Neural cell (in vitro differentiated cells): ENCODE data around the gene CHRNA7. TPM values are rescaled to one million over a fixed set of nuclear protein-coding genes. Genes with fewer than 3 reads are reported as not detected.

Experiments
- H2AFZ ChIP-seq: fragments of 200-600, 300-800 bp; sonication (generic), shearing (Covaris generic); 2 replicates; pipeline ENCODE4 v1.6.0; 2014; ENCODE audit warnings: low read depth, mild to moderate bottlenecking, antibody characterized with exemption, low read length, moderate library complexity
- H3F3A ChIP-seq: fragments of 200-600 bp; shearing (Covaris generic); 2 replicates; pipeline ENCODE4 v1.6.1; 2016; ENCODE audit warnings: mild to moderate bottlenecking, moderate library complexity, mixed read lengths, antibody characterized with exemption, low read length; ENCODE audit not compliant: insufficient read depth, poor library complexity, severe bottlenecking
- H3K27ac ChIP-seq: fragments of 200-600, 300-800 bp; sonication (generic), shearing (Covaris generic); 2 replicates; pipeline ENCODE4 v1.5.1; 2014; ENCODE audit warnings: mild to moderate bottlenecking, low read length, moderate library complexity
- H3K27me3 ChIP-seq: fragments of 300-800, 200-600 bp; sonication (generic), shearing (Covaris generic); 2 replicates; pipeline ENCODE4 v1.6.0; 2014; ENCODE audit warnings: mild to moderate bottlenecking, low read depth, low read length, moderate library complexity; ENCODE audit not compliant: insufficient read depth
- H3K36me3 ChIP-seq: fragments of 300-800, 200-600 bp; sonication (generic), shearing (Covaris generic); 2 replicates; pipeline ENCODE4 v1.5.1; 2014; ENCODE audit warnings: mild to moderate bottlenecking, antibody characterized with exemption, low read length, moderate library complexity; ENCODE audit not compliant: insufficient read depth
- H3K4me2 ChIP-seq: fragments of 300-800, 200-600 bp; sonication (generic), shearing (Covaris generic); 2 replicates; pipeline ENCODE4 v1.6.0; 2014; ENCODE audit warnings: mild to moderate bottlenecking, low read length
- H3K4me3 ChIP-seq: fragments of 300-800, 200-600 bp; sonication (generic), shearing (Covaris generic); 2 replicates; pipeline ENCODE4 v1.5.1; 2014; ENCODE audit warnings: mild to moderate bottlenecking, low read length, moderate library complexity
- H3K79me2 ChIP-seq: fragments of 200-600 bp; shearing (Covaris generic); replicated peaks from 2 replicates; pipeline ENCODE4 v1.6.0; 2014; ENCODE audit warnings: mild to moderate bottlenecking, low read length, moderate library complexity; ENCODE audit not compliant: insufficient read depth
- H3K9ac ChIP-seq: fragments of 300-800, 200-600 bp; sonication (generic), shearing (Covaris generic); 2 replicates; pipeline ENCODE4 v1.6.1; 2016; ENCODE audit warnings: mild to moderate bottlenecking, low read length, mixed read lengths
- H3K9me2 ChIP-seq: fragments of 200-600 bp; shearing (Covaris generic); 2 replicates; pipeline ENCODE4 v1.6.1; 2016; ENCODE audit warnings: mild to moderate bottlenecking, low read length, mixed read lengths; ENCODE audit not compliant: insufficient read depth
- H3K9me3 ChIP-seq: fragments of 200-600, 300-800 bp; sonication (generic), shearing (Covaris generic); 2 replicates; pipeline ENCODE4 v1.6.1; 2016; ENCODE audit warnings: mild to moderate bottlenecking, mixed run types, low read length, moderate library complexity, mixed read lengths
- H4K20me1 ChIP-seq: fragments of 200-600 bp; shearing (Covaris generic); 2 replicates; pipeline ENCODE4 v1.6.1; 2016; ENCODE audit warnings: mild to moderate bottlenecking, mixed run types; ENCODE audit not compliant: insufficient read depth
- CTCF ChIP-seq: fragments of 450-650 bp; IDR thresholded peaks from 2 replicates; pipeline ENCODE4 v1.5.1; 2014; ENCODE audit warnings: antibody characterized with exemption, mild to moderate bottlenecking, moderate library complexity; ENCODE audit not compliant: poor library complexity, severe bottlenecking
- EP300 ChIP-seq: fragments of 450-650 bp; conservative IDR thresholded peaks from 2 replicates; pipeline ENCODE4 v1.6.1; 2014; ENCODE audit warnings: antibody characterized with exemption, mild to moderate bottlenecking, moderate library complexity; ENCODE audit not compliant: poor library complexity, severe bottlenecking
- EZH2 ChIP-seq: fragments of 200-600, 300-800 bp; shearing (Covaris generic), sonication (generic); IDR thresholded peaks from 2 replicates; pipeline ENCODE4 v1.6.1; 2014; ENCODE audit warnings: antibody characterized with exemption, low read length, borderline replicate concordance, mild to moderate bottlenecking; ENCODE audit not compliant: insufficient read depth, poor library complexity, severe bottlenecking
- MXI1 ChIP-seq: fragments of 450-650 bp; conservative IDR thresholded peaks from 2 replicates; pipeline ENCODE4 v1.6.1; 2014; ENCODE audit warnings: antibody characterized with exemption, mild to moderate bottlenecking; ENCODE audit not compliant: poor library complexity, severe bottlenecking
- POLR2AphosphoS5 ChIP-seq: IDR thresholded peaks from 2 replicates; pipeline ENCODE4 v1.6.1; 2012
- RAD21 ChIP-seq: fragments of 450-650 bp; conservative IDR thresholded peaks from 2 replicates; pipeline ENCODE4 v1.6.1; 2014; ENCODE audit warnings: antibody characterized with exemption, mild to moderate bottlenecking, moderate library complexity
- SMC3 ChIP-seq: fragments of 450-650 bp; conservative IDR thresholded peaks from 2 replicates; pipeline ENCODE4 v1.6.1; 2014; ENCODE audit warnings: antibody characterized with exemption, mild to moderate bottlenecking, moderate library complexity; ENCODE audit not compliant: poor library complexity
- TAF1 ChIP-seq: IDR thresholded peaks from 2 replicates; pipeline ENCODE4 v1.6.1; 2012; ENCODE audit warnings: low read depth
- polyA plus RNA-seq: library from polyadenylated mRNA; depleted of rRNA; stranded (reverse); fragments of >200 nt; gene quantifications from 2 replicates; pipeline ENCODE4 v1.2.3, GENCODE V29; 2014
- TF ChIP-seq, protein P1 (sequence below): IDR thresholded peaks from 2 replicates; pipeline ENCODE4 v1.6.1; 2012; ENCODE audit warnings: borderline replicate concordance

CHRNA7 gene
- polyA plus RNA-seq, 1 donor from 2014 or later, result 5.0 TPM

- H3K9me3 ChIP-seq, result no peaks in the 10 kb centered on the region
- no peaks in the 10 kb centered on the region for H3K9me2 ChIP-seq
- H2AFZ ChIP-seq, result no peak overlapping the region
- H4K20me1 ChIP-seq, result no peaks in the 10 kb centered on the region
- H3K79me2 ChIP-seq, result no peaks in the 10 kb centered on the region
- no peaks in the 10 kb centered on the region for H3K36me3 ChIP-seq
- no peak overlapping the region for H3K27ac ChIP-seq
- TF ChIP-seq, protein P1, sequence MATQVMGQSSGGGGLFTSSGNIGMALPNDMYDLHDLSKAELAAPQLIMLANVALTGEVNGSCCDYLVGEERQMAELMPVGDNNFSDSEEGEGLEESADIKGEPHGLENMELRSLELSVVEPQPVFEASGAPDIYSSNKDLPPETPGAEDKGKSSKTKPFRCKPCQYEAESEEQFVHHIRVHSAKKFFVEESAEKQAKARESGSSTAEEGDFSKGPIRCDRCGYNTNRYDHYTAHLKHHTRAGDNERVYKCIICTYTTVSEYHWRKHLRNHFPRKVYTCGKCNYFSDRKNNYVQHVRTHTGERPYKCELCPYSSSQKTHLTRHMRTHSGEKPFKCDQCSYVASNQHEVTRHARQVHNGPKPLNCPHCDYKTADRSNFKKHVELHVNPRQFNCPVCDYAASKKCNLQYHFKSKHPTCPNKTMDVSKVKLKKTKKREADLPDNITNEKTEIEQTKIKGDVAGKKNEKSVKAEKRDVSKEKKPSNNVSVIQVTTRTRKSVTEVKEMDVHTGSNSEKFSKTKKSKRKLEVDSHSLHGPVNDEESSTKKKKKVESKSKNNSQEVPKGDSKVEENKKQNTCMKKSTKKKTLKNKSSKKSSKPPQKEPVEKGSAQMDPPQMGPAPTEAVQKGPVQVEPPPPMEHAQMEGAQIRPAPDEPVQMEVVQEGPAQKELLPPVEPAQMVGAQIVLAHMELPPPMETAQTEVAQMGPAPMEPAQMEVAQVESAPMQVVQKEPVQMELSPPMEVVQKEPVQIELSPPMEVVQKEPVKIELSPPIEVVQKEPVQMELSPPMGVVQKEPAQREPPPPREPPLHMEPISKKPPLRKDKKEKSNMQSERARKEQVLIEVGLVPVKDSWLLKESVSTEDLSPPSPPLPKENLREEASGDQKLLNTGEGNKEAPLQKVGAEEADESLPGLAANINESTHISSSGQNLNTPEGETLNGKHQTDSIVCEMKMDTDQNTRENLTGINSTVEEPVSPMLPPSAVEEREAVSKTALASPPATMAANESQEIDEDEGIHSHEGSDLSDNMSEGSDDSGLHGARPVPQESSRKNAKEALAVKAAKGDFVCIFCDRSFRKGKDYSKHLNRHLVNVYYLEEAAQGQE, result no peak
- TF ChIP-seq RAD21 (no peak), POLR2AphosphoS5 (no peak), EZH2 (no peak), CTCF (no peak), TAF1 (no peak), MXI1 (no peak), SMC3 (no peak), EP300 (no peak)
- H3K9ac ChIP-seq, result no peak overlapping the region
- no peak overlapping the region for H3K4me2 ChIP-seq
- H3K27me3 ChIP-seq, result no peaks in the 10 kb centered on the region
- no peak overlapping the region for H3K4me3 ChIP-seq
- H3F3A ChIP-seq, result no peaks in the 10 kb centered on the region
Measured at GRCh38 chr15:32117122-32117521, 86.8 kb downstream of the CHRNA7 start.

DNA sequence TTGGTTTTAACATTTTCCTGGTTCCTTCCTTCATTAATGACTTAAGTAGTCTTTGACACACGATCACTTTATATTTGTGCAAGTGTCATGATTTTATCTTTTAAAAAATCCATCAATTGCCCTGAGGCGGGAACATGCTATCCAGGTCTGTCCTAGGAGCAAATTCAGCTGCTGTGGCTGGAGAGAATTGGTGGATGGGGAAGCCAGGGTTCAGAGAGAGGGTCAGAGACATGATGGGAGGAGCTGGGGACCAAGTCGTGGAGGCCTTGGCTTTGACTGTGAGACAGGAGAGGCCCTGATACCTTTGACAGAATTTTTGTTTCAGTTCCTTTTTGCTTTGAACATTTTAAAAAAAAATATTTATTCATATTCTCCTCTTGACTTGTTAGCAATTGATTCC, 89.0 kb downstream of the CHRNA7 start:
- H3K9me3 ChIP-seq, result no peaks in the 10 kb centered on the region
- no peaks in the 10 kb centered on the region for H3K9me2 ChIP-seq
- TF ChIP-seq CTCF, result no peak
- TF ChIP-seq TAF1, result no peak
- TF ChIP-seq EZH2, result no peak
- TF ChIP-seq EP300, result no peak
- TF ChIP-seq MXI1, result no peak
- no peak for TF ChIP-seq POLR2AphosphoS5
- TF ChIP-seq RAD21, result no peak
- TF ChIP-seq SMC3, result no peak
- TF ChIP-seq, protein P1, result no peak
- no peaks in the 10 kb centered on the region for H3F3A ChIP-seq
- no peak overlapping the region for H2AFZ ChIP-seq
- H3K79me2 ChIP-seq, result no peaks in the 10 kb centered on the region
- H3K27me3 ChIP-seq, result no peaks in the 10 kb centered on the region
- no peak overlapping the region for H3K4me2 ChIP-seq
- H3K27ac ChIP-seq, result no peak overlapping the region
- H3K36me3 ChIP-seq, result no peaks in the 10 kb centered on the region
- no peak overlapping the region for H3K9ac ChIP-seq
- no peaks in the 10 kb centered on the region for H4K20me1 ChIP-seq
- H3K4me3 ChIP-seq, result no peak overlapping the region
